HG03521 (cell line): ENCODE results near the gene ST6GAL2.

Experiments used
- ATAC-seq: cut with Tn5 transposase; IDR thresholded peaks from one replicate; pipeline ENCODE4 v1.9.1; 2021; ENCODE audit warnings: mild to moderate bottlenecking, moderate library complexity; ENCODE audit not compliant: unreplicated experiment

ST6GAL2 gene

DNA sequence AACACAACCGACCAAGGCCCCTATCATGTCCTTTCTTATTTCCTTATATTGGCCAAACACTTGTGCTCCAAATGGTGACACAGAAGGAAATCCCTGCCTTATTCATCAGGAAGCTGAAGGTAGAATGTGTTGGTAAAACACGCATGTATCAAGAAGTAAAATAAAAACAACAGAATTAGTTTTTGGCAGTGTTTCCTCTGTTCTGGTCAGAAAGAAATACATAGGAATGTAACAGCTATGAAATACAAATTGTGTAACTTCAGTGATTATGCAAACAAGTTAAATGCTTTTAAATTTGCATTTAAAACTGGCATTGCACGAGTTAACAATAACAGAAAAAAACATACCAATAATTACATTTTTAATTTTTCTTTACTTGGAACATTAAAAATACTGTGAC is 19.3 kb downstream of the ST6GAL2 start:
- no peak for ATAC-seq

DNA sequence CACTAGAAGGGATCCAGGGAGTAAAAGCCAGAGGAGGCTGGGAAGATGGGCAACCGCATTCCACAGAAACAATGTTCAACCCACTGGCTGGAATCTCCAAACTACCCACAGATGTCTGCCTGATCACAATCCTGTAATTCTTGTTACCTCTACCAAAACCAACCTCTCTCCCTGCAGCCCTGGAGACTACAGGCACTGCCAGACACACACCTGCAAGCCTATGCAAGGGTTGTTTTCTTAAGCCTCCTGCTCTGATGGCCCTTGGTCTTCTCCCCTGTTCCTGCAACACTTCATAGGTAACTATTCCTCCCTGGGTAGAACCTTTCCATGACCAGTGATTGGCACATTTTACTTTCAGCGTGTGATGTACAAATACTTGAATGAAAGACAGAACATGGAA is 21.9 kb downstream of the ST6GAL2 start:
- ATAC-seq = no peak

DNA sequence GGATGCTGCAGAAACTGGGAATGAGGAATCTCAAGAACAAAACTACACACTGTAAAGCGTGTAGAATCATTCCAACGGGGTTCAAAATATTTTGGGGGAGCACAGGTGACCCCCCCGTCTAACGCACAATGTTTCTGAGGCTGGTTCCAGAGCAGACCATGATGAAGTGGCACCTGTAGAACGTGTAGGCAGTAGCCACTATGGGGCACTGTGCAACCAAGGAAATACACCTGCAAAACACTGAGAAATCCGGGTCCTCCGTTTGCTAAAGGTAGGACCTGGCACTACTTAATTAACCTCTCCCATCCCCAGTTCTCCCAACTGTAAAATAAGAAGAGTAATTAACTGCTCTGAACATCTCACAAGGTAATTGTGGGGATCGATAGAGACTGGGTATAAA is 22.6 kb downstream of the ST6GAL2 start:
- ATAC-seq = no peak

DNA sequence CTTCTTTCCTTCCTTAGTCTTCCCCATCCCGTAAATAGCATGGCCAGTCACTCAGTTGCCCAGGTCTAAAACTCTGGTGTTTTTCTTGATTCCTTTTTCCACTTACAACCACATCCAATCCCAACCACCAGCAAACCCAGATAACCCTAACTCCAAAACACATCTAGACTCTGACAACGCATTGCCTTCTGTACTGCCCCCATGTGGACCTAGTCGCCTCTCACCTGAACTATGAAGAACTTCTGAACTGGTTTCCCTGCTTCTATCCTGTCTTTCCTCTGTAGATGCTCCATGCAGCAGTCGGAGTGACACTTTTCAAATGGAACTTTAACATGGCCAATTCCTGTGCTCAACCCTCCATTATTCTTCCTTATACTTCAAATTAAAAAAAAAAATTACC is 26.5 kb downstream of the ST6GAL2 start:
- ATAC-seq = no peak

DNA sequence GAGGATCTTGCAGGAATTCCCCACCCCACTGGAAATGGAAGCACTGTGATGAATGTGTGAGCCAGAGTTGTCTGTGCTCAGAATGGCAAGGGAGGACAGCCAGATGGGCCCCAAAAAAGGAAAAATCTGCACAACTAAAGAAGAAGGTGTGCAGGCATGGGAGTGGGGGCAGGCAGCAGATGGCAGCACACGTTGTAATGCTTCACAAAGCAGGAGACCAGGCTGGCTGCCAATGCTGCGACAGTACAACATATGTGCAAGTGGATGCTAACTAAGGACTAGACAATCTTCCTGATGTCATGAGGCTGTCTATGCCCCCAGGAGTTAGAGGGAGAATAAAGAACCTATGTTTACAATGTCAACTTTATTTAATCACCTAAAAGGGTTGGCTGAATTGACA is 27.2 kb downstream of the ST6GAL2 start:
- ATAC-seq = no peak

DNA sequence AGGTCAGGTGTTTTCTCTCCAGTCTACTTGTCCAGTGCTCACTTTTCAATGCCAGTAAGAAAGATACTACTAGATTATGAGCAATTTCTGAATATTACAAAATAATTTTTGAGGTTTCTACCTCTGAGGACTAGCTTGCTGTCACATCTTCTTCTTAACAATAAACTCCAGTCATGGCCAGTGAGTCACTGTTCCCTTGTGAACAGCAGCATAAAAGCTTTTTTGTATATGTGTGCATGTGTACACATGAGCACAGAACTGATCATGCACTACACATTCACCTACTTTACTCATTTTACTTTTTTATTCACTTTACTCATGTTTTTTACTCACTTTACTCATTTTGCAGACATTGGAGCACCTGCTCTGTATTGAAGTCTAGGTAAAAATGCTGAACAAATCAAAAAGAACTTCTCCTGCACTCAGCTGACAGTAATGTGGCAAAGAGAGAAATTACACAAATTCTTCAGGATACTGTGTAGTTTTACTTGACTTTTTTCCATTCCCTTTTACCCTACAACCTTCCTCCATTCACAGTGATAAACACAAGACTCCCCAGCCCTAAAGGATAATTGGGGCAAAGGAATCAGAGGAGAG is 28.0 kb downstream of the ST6GAL2 start:
- ATAC-seq = no peak

DNA sequence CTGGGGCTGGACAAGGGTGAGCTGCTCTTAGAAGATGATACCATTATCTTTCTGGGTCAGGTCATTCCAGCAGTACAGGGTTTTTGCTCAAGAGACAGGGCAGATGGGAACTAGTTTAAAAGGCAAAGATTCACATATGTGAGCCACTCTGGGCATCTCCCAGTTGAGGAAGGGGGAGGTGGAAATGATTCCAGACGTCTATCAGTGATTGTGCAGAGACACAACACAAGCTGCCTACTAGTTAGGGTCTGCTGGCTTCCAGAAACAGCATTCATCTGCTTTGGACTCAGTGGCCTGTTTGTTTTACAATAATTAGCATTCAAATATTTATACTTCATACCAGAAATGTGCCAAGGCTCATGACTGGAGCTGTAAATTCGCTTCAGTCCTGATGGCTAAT is 32.3 kb downstream of the ST6GAL2 start:
- ATAC-seq = no peak

DNA sequence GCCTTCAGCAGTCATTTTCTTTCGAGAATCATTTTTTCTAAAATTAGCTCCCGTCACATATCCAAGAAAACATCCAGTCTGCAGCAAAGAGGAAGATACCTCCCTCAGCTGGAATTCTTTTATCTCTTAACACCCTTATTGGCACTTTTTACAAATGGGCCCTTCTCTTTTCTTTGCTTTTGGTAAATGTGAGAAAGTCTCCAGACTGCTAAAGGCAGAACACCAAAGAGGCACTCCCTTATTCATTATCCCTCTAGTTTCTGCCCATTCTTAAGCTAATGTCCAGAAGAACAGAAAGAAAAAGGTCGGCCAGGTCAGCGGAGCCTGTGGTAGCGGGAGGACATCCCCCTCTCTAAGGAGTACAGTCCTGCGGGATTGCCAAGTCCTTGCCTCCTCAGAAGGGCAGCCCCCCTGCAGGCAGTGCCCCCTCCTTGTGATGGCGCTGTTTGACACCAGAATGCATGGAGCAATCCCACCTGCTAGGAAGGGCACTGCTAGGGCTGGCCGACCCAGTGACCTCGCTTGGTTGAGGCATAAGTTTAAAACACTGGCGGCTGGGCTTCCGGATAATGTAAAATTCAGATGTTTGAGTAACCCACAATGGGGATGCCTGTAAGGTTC is 34.0 kb downstream of the ST6GAL2 start:
- no peak for ATAC-seq

DNA sequence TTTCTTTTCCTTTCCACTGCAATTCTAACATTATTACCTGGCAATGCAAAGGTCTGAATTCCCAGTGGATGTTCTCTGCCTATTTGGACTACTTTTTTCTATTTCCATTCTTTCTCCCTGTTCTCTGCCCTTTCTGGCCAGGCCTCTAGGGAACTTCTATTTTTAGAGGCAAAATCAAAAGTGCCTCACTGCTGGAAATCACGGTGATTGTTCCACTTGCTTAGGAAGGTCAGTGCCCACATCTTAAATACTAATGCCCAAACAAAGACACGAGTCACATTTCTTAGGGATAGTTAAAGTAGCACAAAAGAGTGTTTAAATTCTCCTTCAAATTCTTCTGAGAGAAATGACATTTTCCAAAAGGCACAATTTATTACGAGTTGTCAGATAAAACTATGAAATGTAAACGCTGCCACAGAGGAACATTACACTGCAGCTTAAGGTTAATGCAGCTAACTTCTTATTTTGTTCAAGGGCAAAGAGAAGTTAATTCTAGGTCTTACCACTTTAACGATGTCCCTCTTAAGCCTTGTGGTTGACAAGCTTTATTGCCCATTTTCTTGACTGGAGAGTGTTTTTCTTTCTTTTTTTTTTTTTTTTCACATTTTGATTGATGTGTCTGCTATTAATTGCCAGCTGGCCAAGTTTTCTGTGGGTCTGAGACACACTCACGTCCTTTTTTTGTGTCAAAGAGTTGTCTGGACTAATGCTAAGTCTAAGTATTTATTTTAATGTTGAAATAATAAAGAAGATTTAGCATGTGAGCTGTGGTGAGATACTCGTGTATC is 34.7 kb downstream of the ST6GAL2 start:
- ATAC-seq = no peak

DNA sequence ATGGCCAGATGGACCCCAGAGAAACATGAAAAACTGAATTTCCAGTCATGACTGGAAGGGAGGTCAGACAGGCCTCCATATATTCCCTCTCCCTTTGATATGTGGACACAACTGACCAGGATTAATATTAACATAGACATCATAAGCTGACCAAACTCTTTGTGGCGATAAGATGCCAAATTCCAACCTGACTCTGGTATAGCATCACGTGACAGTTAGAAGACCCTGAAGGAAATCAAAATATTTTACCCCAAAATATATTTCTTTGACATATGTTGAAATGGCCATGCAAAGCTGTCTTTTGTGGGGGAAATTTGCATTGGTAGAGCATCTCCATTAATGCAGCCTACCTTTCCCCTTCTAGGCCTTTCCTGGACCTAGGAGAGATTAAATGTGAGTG is 36.7 kb downstream of the ST6GAL2 start:
- no peak for ATAC-seq

DNA sequence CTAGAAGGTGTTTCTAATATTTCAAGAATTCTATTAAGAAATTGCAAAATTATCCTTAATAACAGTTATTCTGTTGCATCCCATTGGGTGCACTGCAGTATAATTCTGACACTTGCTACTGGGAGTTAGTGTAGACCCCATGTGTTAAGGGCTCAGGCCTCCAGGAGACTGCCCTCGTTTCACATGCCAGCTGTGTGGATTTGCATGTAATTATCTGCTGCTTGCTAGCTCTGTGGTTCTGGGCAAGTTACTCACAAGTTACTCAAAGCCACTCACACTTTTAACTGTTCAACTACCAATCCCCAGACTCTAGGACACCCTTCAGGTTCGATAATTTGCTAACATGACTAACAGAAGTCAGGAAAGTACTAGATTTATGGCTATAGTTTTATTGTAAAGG is 38.6 kb downstream of the ST6GAL2 start:
- no peak for ATAC-seq

DNA sequence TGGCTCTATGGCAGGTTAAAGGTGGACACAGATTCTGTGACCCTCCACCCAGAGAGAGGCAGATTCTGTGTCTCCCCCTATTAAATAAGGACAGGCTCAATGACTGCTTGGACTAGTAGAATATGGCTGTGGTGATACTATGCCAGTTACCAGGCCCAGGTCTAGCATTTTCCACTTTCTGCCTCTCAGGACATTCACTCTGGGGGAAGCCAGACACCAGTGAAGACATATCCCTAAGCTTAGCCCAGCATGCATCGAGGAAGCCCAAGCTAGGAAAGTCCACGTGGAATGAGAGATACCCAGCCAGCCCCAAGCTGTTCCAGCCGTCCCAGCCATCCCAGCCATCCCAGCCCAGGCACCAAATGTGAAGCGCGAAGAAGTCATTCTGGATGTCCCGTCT is 40.3 kb downstream of the ST6GAL2 start:
- ATAC-seq = no peak

DNA sequence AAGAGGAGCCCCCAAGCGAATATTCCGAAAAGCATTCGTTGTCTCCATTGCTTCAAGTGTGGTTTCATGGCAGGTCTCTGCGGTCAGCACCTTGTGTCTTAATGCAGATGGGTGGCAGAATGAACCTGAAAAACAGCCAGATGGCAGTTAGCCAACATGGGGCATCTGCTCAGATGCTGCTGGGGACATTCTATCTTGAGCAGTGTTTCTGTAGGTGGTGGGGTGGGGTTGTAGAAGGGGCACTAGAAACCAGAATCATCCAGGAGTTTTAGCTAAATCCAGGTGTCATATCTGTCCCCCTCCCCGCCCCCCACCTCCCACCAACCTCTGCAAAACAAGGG is 42.1 kb downstream of the ST6GAL2 start:
- ATAC-seq = no peak

DNA sequence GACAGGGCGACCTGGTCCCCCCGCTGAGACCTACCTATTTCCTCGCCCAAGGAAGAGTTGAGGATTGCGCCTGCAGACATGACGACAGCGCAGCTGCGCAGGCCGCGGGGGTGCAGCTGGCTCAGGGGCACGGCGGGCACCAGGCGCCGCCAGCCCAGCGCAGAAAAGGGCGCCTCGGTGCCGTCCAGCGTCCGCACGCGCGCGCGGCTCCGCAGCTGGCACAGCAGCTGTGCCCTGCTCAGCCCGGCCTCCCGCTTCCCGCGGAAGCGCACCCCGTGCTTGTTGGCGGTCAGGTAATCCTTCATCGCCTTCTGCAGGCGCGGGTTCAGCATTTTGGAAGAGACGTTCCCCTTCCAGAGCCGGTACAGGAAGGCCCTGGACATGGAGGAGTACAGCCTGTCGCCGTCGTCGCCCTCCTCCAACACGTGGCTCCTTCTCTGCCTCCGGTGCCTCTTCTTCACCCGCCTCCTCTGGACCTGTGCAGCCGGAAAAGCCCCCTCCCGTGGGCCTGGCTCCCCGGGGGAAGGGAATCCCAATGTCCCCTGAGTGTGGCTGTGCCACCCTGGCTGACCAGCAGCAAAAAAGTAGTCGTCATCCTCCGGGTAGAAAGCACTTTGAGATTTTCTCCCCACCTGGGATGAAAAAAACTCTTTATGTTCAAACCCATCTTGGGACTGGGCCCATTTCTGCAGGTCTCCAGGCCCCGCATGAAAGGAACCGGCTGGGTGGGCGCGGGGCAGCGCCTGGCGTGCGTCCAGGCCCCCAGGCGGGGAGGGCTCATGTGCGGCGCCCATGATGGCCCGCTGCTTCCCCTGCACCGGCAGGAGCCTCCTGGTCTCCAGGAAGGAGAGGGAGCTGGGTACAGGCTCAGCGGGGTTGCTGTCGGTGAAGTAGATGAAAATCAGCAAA is 42.7 kb downstream of the ST6GAL2 start:
- ATAC-seq = no peak

DNA sequence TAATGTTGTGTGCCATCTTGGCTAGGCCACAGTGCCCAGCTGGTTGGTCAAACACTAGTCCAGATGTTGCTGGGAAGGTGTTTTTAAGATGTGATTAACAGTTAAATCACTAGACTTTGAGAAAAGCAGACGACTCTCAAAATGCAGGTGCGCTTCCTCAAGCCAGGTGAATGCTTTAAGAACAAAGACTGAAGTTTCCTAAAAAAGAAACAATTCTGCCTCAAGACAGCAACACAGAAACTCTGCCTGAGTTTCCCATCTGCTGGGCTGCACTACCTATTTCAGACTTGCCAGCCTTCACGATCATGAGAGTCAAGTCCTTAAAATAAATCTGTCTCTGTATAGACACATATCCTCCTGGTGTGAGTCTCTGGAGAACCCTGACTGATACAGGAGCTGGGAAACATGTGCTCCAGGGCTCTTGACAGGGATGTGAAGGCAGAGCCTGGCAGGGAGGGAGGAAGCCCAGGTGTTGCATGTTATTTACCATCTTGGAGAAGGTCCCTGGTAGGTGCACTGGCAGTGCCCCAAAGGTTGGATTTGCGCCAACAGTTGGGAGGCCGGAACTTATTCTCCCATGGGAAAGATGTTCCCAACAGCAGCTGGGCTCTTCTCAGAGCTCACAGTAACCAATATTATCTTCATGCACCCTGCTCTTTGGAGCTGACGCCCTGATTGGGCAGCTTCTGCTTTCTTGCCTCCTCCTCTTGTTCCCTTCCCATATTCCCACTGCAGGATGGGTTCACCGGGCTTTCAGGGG is 43.9 kb downstream of the ST6GAL2 start:
- ATAC-seq = no peak

DNA sequence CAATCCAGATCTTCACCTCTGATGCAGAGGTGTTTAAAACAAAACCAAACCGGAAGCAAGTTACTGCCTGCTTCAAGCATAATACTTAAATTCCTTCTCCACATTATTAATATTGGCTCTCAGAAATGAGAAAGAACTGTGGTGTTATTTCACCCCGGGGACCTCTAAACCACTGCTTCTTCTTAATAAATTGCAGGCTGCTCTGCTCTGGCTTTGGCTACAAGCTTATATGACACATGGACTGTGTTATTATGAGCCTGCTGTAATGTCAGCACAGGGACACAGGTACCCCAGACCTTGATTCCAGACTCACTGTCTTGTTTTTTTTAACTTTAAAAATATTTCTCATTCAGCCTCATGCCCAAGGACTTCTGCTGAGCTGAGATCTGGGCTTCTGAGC is 45.1 kb downstream of the ST6GAL2 start:
- ATAC-seq = no peak

DNA sequence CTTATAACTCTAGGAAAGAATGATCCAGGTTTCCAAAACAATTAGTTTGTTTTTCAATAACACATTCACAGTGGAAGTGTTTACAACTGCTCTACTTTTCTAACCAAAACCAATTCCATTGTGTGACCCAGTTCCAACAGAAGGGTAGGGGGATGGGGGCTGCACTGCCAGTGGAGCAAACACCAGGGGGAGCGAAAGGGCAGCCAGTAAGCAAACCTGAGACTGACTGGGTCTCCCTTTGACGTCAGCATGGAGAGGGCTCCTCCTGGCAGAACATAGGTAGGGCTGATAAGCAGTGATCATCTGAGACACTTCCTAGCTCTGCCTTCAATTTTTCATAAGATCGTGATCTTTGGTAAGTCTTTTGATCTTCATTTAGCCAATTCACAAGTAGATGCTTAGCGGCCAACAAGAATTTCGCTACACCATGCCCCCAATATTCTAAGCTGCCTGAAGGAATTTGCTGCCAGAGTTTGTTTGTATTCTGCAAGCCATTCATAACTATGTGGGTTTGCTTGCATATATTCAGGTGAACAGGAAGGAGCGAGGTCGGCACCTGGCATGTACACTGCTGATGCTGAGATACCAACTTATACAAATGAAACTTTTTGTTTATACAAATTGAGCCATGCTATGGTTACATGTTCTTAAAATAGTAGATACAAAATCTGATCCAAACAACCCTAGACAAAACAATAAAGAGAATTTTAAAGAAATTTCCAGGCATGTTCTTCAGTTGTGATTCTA is 45.9 kb downstream of the ST6GAL2 start:
- no peak for ATAC-seq

DNA sequence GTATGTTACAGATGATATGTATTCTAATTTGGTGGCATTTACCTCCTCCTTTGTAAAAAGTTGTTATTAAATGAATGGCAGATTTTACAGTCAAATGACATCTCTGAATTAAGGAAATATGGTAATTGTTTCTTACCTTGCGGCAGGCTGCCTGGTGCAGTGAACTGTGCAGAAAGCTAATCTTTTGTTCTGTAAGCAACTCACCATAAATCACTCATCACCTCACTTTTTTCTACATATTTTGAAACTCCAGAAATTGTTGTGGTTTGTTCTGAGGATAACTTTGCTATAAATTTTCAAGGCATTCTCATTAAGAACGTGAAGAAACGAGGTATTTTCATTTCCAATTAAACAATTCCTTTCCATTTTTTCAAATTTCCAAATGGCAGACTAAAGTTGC is 52.7 kb downstream of the ST6GAL2 start:
- no peak for ATAC-seq

DNA sequence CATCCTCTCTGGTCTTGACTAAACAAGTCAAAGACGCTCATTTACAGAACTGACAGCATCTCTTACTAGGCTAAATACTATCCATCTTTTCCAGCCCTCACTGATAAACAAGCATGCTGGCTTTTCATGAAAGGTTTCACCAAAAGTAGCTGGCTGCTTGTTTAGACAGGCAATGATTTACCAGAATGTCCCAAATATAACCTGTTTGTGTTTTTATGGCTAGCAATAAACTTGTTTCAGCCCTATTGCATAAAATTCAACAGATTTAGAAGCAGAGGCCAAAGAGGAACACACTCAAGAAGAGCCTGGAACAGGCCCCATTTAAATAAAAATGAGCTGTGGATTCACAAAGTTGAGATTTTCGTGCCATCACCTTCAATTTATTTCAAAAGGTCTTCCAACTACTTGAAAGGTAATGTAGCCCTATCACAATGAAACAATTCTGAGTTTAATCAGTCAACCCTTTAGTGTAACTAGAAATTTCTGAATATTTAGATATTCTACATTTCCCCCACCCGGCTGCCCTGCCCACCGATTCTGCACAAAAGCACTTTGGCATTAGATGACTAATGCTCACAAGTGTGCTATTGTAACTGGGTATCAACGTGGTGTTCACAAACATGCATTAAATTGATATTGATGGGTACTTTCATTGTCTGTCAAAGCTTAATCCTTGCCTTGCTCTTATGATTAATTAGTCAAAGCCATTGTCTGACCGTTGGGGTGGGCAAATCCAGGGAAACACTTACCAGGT is 54.0 kb downstream of the ST6GAL2 start:
- ATAC-seq = no peak
